Stimulated activated CD8-positive, alpha-beta memory T cell treated with anti-CD3 and anti-CD28 coated beads, Interleukin-15, amount 100 ng/mL, for 1 hour (primary cell): ENCODE measurements around the gene FGF9.
A peak's percentile ranks its signal among the peaks of the same experiment; 100 is the strongest.

Experiments used
- DNase-seq: peaks from one replicate; pipeline ENCODE4 v3.0.0-alpha.2; 2020; ENCODE audit warnings: low read depth

Gene FGF9

GRCh38 chr13:21670883-21671619, at the start of gene FGF9:
Gene FGF9 (plus strand): TSS chr13:21671073. CDS start chr13:21671913, 840 bp downstream.
- peak; percentile 49 for DNase-seq

- DNase-seq: no peak
Observed at GRCh38 chr13:21625366-21625765, 45.5 kb upstream of the FGF9 start.

GRCh38 chr13:21632196-21632595, 38.7 kb upstream of the FGF9 start:
- DNase-seq: no peak

GRCh38 chr13:21636656-21637055, 34.2 kb upstream of the FGF9 start:
- no peak for DNase-seq

- DNase-seq: no peak
Observed at GRCh38 chr13:21637296-21637695, 33.6 kb upstream of the FGF9 start.

GRCh38 chr13:21638319-21639282, 32.3 kb upstream of the FGF9 start:
- DNase-seq: peak; percentile 20

GRCh38 chr13:21639561-21639960, 31.3 kb upstream of the FGF9 start:
- no peak for DNase-seq

GRCh38 chr13:21641629-21642028, 29.2 kb upstream of the FGF9 start:
- DNase-seq: no peak

GRCh38 chr13:21657538-21657937, 13.3 kb upstream of the FGF9 start:
- no peak for DNase-seq

GRCh38 chr13:21659087-21659486, 11.8 kb upstream of the FGF9 start:
- no peak for DNase-seq

GRCh38 chr13:21661097-21661909, 9.6 kb upstream of the FGF9 start:
- no peak for DNase-seq

- no peak for DNase-seq
Observed at GRCh38 chr13:21663197-21663596, 7.7 kb upstream of the FGF9 start.

GRCh38 chr13:21668732-21669275, 2.1 kb upstream of the FGF9 start:
- DNase-seq: no peak

- no peak for DNase-seq
Observed at GRCh38 chr13:21670006-21670882, 629 bp upstream of the FGF9 start.

- DNase-seq: no peak
Observed at GRCh38 chr13:21671620-21672286, 880 bp downstream of the FGF9 start.

- DNase-seq: no peak
Observed at GRCh38 chr13:21672287-21672680, 1.4 kb downstream of the FGF9 start.

- DNase-seq: no peak
Observed at GRCh38 chr13:21672796-21673538, 2.1 kb downstream of the FGF9 start.

GRCh38 chr13:21673539-21673788, 2.6 kb downstream of the FGF9 start:
- no peak for DNase-seq

- no peak for DNase-seq
Observed at GRCh38 chr13:21673789-21674489, 3.1 kb downstream of the FGF9 start.
